ENCODE results near the gene MRPL20. TPM values are rescaled to one million over a fixed set of nuclear protein-coding genes. Genes with fewer than 3 reads are reported as not detected.
"Not testable (repeated sequence)": the region's sequence is repeated elsewhere in the genome, so short reads cannot be mapped to it uniquely, and the experiment has no call there.

The MRPL20 gene
- polyA plus RNA-seq, 1 donor from 2014 or later: 144 TPM

DNA sequence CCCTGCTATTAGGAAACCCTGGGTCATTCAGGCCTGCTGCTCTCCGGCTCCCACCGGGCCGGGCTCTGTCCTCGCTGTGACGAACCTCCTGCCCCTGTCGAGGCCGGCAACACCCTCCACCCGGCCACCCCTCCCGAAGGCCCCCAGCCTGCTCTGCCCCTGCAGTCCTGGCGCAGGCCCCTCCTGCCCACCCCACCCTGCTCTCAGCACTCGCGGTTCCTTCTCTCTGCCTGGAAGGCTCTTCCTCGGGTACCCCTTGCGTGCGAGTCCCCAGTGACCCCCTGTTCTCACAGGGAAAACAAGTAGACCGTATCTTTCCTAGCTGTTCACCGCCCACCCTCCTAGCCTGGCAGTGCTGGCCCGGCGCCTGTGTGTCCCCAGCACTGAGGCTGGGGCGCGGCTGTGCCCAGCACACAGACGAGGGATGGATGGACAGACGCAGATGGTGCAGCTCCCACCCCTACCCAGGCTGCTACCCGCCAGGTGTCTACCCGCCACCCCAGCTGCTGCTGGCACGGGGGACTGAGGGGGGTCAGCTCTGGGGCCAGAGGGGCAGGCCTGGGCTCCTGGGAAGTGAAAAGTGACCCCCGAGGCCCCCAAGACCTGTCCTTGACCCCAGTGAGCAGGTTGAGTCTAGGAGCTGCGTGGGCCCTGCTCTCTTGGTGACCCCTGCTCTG, 25.3 kb upstream of the MRPL20 start:
- Mint-ChIP-seq H3K36me3 (no peaks in the 10 kb centered on the region), H3K27ac (no peak overlapping the region), H3K27me3 (peaks cover 25% of the 10 kb centered on the region), H3K4me1 (peaks cover 0 to 4% (median 1%) of the 10 kb centered on the region in 3 donors), H3K4me3 (peak overlapping the region in 1 of 4 donors; percentile 47), H3K9me3 (no peaks in the 10 kb centered on the region)

GRCh38 chr1:1431845-1432273, 24.8 kb upstream of the MRPL20 start:
- peaks cover 0 to 4% (median 1%) of the 10 kb centered on the region in 3 donors for H3K4me1 Mint-ChIP-seq
- peaks cover 25% of the 10 kb centered on the region for H3K27me3 Mint-ChIP-seq
- no peaks in the 10 kb centered on the region for H3K9me3 Mint-ChIP-seq
- H3K4me3 Mint-ChIP-seq: no peak overlapping the region
- H3K36me3 Mint-ChIP-seq: no peaks in the 10 kb centered on the region
- no peak overlapping the region for H3K27ac Mint-ChIP-seq

- Mint-ChIP-seq H3K4me3 (no peak overlapping the region), H3K36me3 (no peaks in the 10 kb centered on the region), H3K4me1 (peaks cover 0 to 4% (median 1%) of the 10 kb centered on the region in 3 donors), H3K27ac (no peak overlapping the region), H3K27me3 (peaks cover 26% of the 10 kb centered on the region), H3K9me3 (no peaks in the 10 kb centered on the region)
Observed at GRCh38 chr1:1430992-1431844, 24.1 kb upstream of the MRPL20 start.

DNA sequence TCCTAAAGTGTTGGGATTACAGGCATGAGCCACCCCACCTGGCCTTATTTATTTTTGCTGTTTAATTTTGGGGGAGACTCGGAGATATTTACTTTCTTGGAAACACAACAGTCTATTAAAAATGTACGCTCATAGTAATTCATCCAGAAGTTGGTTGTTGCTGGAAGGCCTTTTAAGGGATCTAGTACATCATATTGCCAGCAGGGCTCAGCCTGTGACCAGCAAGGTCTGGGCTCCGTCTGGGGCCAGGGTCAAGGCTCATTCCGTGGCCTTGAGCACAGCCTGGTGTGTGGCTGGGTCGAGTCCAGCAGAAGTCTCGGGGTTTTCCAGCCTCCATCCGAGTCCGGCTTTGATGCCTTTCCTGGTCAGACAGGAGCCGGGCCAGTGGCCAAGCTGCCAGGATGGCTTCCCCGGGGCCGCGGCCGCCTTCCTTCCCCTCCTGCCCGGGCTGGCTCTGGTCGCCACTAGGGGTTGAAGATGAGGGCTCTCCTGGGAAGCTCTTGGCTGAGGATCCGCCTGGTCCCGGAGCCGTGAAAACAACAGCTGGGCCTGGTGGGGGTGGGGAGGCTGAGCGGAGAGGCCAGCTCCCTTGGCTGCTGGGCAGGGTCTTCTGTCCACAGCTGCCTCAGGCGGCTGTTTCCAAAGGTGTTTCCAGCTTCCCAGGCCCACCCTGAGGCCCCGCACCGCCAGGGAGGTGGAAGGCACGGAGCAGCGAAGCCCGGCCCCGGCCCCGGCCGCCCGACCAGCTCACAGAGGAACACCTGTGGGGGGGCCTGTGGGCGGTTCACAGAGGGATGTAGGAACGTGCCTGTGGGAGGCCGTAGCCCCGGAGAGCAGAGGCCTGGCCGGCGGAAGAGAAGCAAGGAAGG, 23.3 kb upstream of the MRPL20 start:
- Mint-ChIP-seq H3K27me3 (peaks cover 27% of the 10 kb centered on the region), H3K9me3 (no peaks in the 10 kb centered on the region), H3K36me3 (no peaks in the 10 kb centered on the region), H3K4me3 (no peak overlapping the region), H3K4me1 (peaks cover 0 to 4% (median 1%) of the 10 kb centered on the region in 3 donors), H3K27ac (no peak overlapping the region)

GRCh38 chr1:1429671-1430073, 22.6 kb upstream of the MRPL20 start:
- H3K9me3 Mint-ChIP-seq: no peaks in the 10 kb centered on the region
- no peaks in the 10 kb centered on the region for H3K36me3 Mint-ChIP-seq
- no peak overlapping the region for H3K4me3 Mint-ChIP-seq
- peaks cover 0 to 1% (median 0%) of the 10 kb centered on the region in 3 donors for H3K4me1 Mint-ChIP-seq
- no peak overlapping the region for H3K27ac Mint-ChIP-seq
- H3K27me3 Mint-ChIP-seq: peaks cover 25% of the 10 kb centered on the region

- H3K9me3 Mint-ChIP-seq, H3K4me1 Mint-ChIP-seq, H3K36me3 Mint-ChIP-seq, H3K4me3 Mint-ChIP-seq, H3K27ac Mint-ChIP-seq: not testable (repeated sequence)
- H3K27me3 Mint-ChIP-seq: peaks cover 22% of the 10 kb centered on the region
Observed at GRCh38 chr1:1428967-1429366, 21.9 kb upstream of the MRPL20 start.

DNA sequence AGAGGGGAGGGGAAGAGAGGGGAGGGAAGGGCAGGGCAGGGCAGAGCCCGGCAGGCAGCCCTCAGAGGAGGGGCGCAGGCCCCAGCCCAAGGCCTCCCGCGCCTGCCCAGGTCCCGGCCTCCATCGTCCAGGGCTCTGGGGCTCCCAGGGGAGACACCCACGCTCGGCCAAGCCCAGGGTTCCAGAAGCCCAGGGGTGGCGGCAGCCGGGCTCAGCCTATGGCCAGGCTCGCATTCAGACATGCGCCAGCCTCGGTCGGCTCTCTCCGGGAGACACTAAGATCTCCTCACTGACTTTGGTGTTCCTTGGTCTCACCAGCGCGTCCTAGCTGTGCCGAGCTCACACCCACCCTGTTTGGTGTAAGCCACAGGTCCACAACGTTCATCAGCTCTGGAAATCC, 21.1 kb upstream of the MRPL20 start:
- Mint-ChIP-seq H3K36me3 (no peaks in the 10 kb centered on the region), H3K27ac (no peak overlapping the region), H3K9me3 (no peaks in the 10 kb centered on the region), H3K4me1 (peaks cover 0 to 1% (median 0%) of the 10 kb centered on the region in 3 donors), H3K4me3 (no peak overlapping the region), H3K27me3 (peaks cover 23% of the 10 kb centered on the region)

- Mint-ChIP-seq H3K27ac (no peak overlapping the region), H3K4me3 (no peak overlapping the region), H3K36me3 (no peaks in the 10 kb centered on the region), H3K4me1 (peaks cover under 1 to 2% (median 1%) of the 10 kb centered on the region in 3 donors), H3K9me3 (no peaks in the 10 kb centered on the region), H3K27me3 (peaks cover 27% of the 10 kb centered on the region)
Observed at GRCh38 chr1:1427820-1428148, 20.7 kb upstream of the MRPL20 start.

- no peaks in the 10 kb centered on the region for H3K9me3 Mint-ChIP-seq
- H3K4me3 Mint-ChIP-seq: no peak overlapping the region
- H3K4me1 Mint-ChIP-seq: peaks cover 1 to 4% (median 2%) of the 10 kb centered on the region in 3 donors
- H3K36me3 Mint-ChIP-seq: no peaks in the 10 kb centered on the region
- H3K27me3 Mint-ChIP-seq: peaks cover 29% of the 10 kb centered on the region
- no peak overlapping the region for H3K27ac Mint-ChIP-seq
Observed at GRCh38 chr1:1427106-1427819, 20.2 kb upstream of the MRPL20 start.

DNA sequence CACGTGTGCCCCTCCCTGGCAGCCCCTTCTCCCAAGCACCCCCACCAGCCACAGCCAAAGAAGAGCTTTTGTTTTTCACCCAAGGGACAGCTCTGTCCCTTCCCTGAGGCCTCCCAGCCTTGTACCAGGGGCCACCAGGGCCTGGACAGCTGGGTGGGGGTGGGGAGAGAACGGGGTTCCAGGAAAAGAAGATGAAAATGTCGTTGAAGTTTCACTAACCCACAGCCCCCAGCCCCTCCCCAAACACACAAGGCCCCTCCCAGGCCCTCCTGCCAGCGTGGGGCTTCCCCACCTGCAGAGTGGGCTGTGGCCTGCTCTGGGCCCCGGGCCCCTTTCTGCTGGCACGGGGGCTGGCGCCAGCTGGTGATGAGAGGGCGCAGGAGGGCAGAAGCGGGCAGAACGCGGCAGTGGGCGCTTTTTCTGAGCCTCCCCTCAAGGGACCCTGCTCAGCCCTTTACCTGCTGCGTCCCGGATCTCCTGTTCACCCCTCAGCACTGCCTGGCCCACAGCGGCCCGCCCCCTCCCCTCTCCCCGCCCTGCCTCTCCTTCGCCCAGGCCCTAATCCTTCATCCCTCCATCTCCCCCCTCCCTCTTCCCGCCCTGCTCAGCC, 19.5 kb upstream of the MRPL20 start:
- H3K9me3 Mint-ChIP-seq: no peaks in the 10 kb centered on the region
- no peak overlapping the region for H3K27ac Mint-ChIP-seq
- no peak overlapping the region for H3K4me3 Mint-ChIP-seq
- peaks cover 1 to 4% (median 2%) of the 10 kb centered on the region in 3 donors for H3K4me1 Mint-ChIP-seq
- H3K36me3 Mint-ChIP-seq: no peaks in the 10 kb centered on the region
- H3K27me3 Mint-ChIP-seq: peaks cover 29% of the 10 kb centered on the region

DNA sequence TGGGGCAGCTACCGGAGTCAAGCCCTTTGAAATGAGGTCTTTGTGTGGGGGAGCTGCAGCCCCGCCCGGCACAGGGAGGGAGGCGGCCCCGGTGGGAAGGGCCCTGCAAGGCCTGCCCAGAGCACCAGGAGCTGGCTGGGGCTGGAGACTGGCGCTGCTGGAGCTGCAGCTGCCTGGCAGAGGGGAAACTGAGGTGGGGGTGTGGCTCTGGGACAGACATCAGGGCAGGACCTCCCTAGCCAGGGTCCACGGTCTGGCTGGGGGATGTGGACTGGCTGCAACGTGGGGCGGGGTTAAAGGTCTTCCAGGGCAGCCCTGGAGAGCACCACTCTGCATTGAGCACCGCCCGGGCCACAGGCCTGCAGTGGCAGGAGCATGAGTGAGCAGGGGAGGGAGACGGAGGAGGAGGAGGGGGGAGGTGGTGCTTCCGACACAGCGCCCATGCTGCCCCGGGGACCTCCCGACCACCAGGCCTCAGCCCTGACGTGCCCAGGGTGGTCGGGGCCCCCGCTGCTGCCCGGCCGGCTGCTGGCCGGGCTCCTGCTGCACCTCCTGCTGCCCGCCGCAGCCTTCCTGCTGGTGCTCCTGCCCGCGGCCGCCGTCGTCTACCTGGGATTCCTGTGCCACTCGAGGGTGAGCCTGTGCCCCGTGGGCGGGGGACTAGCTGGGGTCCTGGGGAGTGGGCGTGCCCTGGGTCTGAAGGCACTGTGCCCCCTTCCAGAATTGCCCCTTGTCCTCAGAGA, 18.8 kb upstream of the MRPL20 start:
- H3K36me3 Mint-ChIP-seq: no peaks in the 10 kb centered on the region
- H3K27ac Mint-ChIP-seq: peak overlapping the region in 1 of 3 donors; percentile 64
- H3K27me3 Mint-ChIP-seq: peaks cover 29% of the 10 kb centered on the region
- H3K9me3 Mint-ChIP-seq: no peaks in the 10 kb centered on the region
- no peak overlapping the region for H3K4me3 Mint-ChIP-seq
- peaks cover 1 to 4% (median 2%) of the 10 kb centered on the region in 3 donors for H3K4me1 Mint-ChIP-seq

DNA sequence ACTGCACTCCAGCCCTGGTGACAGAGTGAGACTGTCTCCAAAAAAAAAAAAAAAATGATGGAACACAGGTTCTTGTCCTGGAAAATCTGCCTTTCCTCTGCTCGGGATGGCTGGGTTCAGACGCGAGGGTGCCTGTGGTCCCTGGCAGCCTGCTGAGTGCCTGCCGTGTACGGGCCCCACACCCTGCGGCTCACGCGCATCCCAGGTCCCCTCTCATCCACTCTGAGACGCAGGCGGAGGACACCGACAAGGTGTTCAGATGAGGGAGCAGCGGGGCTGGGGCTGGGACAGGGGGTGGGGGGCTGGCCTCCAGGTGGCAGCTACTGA, 18.3 kb upstream of the MRPL20 start:
- no peak overlapping the region for H3K27ac Mint-ChIP-seq
- H3K9me3 Mint-ChIP-seq: no peaks in the 10 kb centered on the region
- H3K36me3 Mint-ChIP-seq: no peaks in the 10 kb centered on the region
- no peak overlapping the region for H3K4me3 Mint-ChIP-seq
- H3K27me3 Mint-ChIP-seq: peaks cover 29% of the 10 kb centered on the region
- peaks cover 1 to 4% (median 2%) of the 10 kb centered on the region in 3 donors for H3K4me1 Mint-ChIP-seq

DNA sequence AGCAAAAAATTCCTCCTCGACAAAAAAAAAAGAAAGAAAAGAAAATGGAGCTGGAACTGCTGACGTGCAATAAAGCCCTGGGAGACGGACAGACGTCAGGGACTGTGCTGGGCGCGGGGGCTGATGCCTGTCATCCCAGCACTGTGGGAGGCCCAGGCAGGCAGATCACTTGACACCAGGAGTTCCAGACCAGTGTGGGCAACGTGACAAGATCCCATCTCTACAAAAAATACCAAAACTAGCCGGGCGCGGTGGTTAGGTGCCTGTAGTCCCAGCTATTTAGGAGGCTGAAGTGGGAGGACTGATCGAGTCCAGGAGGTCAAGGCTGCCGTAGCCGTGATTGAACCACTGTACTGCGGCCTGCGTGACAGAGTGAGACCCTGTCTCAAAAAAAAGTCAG, 17.6 kb upstream of the MRPL20 start:
- Mint-ChIP-seq H3K27ac (peak overlapping the region in 1 of 3 donors; percentile 73), H3K36me3 (no peaks in the 10 kb centered on the region), H3K4me3 (no peak overlapping the region), H3K27me3 (peaks cover 29% of the 10 kb centered on the region), H3K9me3 (no peaks in the 10 kb centered on the region), H3K4me1 (peaks cover 1 to 4% (median 2%) of the 10 kb centered on the region in 3 donors)

- Mint-ChIP-seq H3K4me3 (no peak overlapping the region), H3K27me3 (peaks cover 23% of the 10 kb centered on the region), H3K9me3 (no peaks in the 10 kb centered on the region), H3K27ac (peak overlapping the region in 1 of 3 donors; percentile 39), H3K4me1 (peaks cover 2 to 4% (median 3%) of the 10 kb centered on the region in 3 donors), H3K36me3 (peaks cover 1% of the 10 kb centered on the region)
Observed at GRCh38 chr1:1423245-1423597, 16.1 kb upstream of the MRPL20 start.
